T47D (cell line): Measurements from ENCODE around the gene KRT80.

Source experiments
- DNase-seq, 2 experiments: peaks; one replicate each; pipeline versions ENCODE4 v3.0.0 to v3.0.0-alpha.2; 2011 to 2012; ENCODE audit warnings: low read depth in 1 of 2, low spot score in 1 of 2
- JUND ChIP-seq: IDR thresholded peaks from 2 replicates; pipeline ENCODE4 v1.6.1; 2012; ENCODE audit warnings: low read depth
- in situ Hi-C: cut with HindIII; loops from 2 replicates; pipeline ENCODE4 v1.10.0; 2016; ENCODE audit warnings: low sequenced_read_pairs, low pct_unique_long_range_greater_than_20kb

KRT80 gene

GRCh38 chr12:52195065-52195730 lies 3.4 kb upstream of the KRT80 start:
- TF ChIP-seq JUND, result no peak
- DNase-seq, result no peak
- in situ Hi-C loops, result no loop called here

DNA sequence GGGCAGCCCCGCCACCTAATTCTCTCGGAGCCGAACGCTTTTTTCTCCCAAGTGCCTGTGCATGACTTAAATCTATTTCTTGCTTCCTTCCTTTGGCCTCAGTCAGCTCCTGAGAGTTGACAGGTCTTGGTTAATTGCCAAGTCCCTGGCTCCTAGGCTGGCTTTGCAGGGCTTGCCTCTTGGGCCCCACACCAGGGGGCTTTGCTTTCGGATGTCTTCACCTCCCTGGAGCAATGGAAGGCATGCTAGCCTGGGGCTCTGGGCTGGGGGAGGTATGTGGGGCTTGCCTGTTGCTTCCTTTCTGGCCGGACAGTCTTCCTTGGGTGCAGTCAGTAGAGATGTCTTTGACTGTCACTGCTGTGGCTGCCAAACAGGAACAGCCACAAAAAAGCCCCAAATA lies 2.2 kb upstream of the KRT80 start:
- in situ Hi-C loops, result no loop called here
- DNase-seq, result peak in 1 of 2 experiments; percentile 49

DNA sequence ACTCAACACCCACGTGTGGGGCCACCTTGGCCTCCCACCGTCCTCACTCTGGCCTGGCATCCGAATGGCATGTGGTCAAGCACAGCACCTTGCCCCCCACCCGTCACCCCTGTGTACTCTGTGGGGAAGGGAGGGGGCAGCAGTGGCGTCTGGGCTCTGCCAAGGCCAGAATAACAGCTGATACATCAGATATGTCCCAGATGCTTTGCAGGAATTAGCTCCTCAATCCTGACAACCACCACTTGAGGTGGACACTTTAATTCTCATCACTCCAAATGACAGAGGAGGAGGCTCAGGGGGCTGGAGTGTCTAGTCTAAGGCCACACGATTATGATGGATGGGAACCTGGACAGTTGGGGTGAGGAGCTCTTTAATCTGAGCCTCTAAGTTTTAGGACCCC lies 1.7 kb upstream of the KRT80 start:
- in situ Hi-C loops, result no loop called here
- DNase-seq, result no peak
- no peak for TF ChIP-seq JUND

More for the DNA sequence above, 2.2 kb upstream of the KRT80 start:
- TF ChIP-seq JUND, result no peak

GRCh38 chr12:52190860-52191729 lies 719 bp downstream of the KRT80 start:
- TF ChIP-seq JUND, result no peak
- peak; percentile 55 to 74 for DNase-seq
- in situ Hi-C loops, result no loop called here

DNA sequence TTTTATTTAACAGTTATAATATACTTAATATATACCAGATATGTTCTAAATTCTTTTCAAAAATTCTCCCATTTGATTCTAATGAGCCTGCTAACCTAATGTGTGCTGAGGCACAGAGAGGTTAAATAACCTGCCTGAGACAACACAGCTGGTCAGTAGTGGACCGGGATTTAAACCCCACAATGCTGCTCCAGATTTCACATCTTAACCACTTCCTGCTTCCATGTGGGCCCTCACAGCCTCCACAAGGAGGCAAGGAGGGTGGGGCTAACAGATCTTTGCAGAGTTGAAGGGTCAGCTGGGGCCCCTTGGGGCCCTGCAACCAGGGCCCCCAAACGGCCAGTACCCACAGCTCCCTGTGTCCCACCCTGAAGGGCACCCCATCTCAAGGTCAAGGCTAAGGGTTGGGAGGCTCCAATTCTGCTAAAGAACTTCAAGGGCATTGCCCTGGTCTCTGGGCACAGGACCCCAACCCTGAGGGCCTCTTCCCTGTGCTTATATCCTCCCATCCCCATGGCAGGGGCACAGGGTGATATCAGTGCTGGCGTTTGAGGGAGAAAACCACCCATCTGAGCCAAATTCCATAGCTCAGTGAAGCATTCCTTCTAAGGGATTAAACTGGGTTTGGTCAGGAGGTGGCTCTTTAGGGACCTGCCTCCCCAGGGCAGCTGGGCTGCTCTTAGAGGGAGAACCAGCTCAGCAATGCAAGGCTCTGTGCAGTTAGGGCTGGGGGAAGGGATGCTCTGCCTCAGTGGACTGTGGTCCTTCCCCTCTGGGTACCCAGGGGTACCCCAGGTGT lies 2.2 kb downstream of the KRT80 start:
- in situ Hi-C loops, result no loop called here
- no peak for TF ChIP-seq JUND
- peak in 1 of 2 experiments; percentile 52 for DNase-seq

DNA sequence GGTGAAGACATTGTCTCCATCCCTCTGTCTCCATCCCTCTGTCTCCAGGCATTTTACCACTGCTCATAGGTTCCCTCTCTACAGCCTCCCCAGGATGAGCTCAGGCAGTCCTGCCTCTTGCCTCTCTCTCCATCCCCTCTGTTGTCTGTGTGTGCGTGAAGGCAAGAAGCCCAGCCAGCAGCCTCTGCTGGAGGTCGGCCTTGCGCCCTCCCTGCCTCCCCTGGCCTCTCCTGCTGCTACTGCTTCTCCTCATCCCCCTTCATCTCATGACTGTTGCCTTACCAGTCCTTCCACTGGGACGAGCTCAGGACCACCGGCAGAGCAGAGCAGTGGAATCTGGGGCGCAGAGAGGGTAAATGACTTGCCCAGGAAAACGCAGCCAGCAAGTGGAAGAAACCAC lies 3.2 kb downstream of the KRT80 start:
- no peak for TF ChIP-seq JUND
- in situ Hi-C loops, result no loop called here
- no peak for DNase-seq

- DNase-seq, result no peak
- TF ChIP-seq JUND, result no peak
- in situ Hi-C loops, result no loop called here
Measured at GRCh38 chr12:52187640-52188039, 4.2 kb downstream of the KRT80 start.

DNA sequence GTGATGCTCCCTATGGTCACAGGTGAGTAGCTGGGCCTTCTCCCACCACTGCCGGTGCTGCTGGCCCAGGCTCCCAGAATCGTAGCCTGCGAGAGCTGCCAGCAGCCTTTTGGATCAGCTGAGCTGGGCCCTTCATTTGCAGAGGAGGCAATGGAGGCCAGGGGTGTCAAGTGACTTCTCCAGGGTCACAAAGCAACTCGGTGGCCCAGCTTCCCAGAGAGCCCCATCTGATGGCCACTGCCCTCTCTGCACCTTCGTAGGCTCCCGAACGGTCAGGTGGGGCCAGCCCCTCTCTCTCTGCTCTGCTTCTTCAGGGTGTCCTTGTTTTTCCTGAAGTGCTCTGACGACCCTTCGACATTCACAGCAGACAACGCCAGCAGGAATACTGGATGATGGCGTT lies 4.6 kb downstream of the KRT80 start:
- no peak for DNase-seq
- in situ Hi-C loops, result no loop called here
- TF ChIP-seq JUND, result no peak

GRCh38 chr12:52186118-52186840 lies 5.5 kb downstream of the KRT80 start:
- DNase-seq, result peak in 1 of 2 experiments; percentile 67
- in situ Hi-C loops, result no loop called here
- no peak for TF ChIP-seq JUND

- TF ChIP-seq JUND, result no peak
- in situ Hi-C loops, result no loop called here
- no peak for DNase-seq
Measured at GRCh38 chr12:52185400-52185967, 6.3 kb downstream of the KRT80 start.

DNA sequence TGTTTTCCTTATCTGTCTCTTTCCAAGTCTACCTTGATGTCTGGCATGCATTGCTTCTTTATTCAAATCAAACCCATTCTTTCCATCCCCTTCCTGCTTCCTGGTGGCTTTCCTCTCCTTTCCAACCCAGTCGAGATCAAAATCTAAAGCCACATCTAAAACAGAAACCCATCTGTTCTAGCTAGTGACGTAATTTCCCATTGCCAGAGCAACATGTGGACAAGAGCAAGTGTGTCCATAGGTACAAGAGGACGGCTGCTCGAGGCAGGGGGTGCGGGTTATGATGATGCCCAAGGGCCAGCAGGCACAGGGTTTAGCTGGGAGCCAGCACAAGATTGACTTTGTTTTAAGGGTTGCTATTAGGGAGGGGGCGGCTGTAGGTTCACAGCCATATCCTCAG lies 7.0 kb downstream of the KRT80 start:
- no peak for DNase-seq
- no peak for TF ChIP-seq JUND
- in situ Hi-C loops, result no loop called here

GRCh38 chr12:52183971-52184370 lies 7.8 kb downstream of the KRT80 start:
- no peak for TF ChIP-seq JUND
- DNase-seq, result no peak
- in situ Hi-C loops, result no loop called here
